GM19324 (cell line): Measurements from ENCODE around the gene HPSE2.

Experiments
- ATAC-seq: cut with Tn5 transposase; IDR thresholded peaks from one replicate; pipeline ENCODE4 v1.9.1; 2021; ENCODE audit warnings: mild to moderate bottlenecking, moderate library complexity; ENCODE audit not compliant: unreplicated experiment, low FRiP score

Gene HPSE2

GRCh38 chr10:98422182-98422581 lies 813.5 kb downstream of the HPSE2 start:
- no peak for ATAC-seq

GRCh38 chr10:98420786-98421185 lies 814.9 kb downstream of the HPSE2 start:
- no peak for ATAC-seq

DNA sequence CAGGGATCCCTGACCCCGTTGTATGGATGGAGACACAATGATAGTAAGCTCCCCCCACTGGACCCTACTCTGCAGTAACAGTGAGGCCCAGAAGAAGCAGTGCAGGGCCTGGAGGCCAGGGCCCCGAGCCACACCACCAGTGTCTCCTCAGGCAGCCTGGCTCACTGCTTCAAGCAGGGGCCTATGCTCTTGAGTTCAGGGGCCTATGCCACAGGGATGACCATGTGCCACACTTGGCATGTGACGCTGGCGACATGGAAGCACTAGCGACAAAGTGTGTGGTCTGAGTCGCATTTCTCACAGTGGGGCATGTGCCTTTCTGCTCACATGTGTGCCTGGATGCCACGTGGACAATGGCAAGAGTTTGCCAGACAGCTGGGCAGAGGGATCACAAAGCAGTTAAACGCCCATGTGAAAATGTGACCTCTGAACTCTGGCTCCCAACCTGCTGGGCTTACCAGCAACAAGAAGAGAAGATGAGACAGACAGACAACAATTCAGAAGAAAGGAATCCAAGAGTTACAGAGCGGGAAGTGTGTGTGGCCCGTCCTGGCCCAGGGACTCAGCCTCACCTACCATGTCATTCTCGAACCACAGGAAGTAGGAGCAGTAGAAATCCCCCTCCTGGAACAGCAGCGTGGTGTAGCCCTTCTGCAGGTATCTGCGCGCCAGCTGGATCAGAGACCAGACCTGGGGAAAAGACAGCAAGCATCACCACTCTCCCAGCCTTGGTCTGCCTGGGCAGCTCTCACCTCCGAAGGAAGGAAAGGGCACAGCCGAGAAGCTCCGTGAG lies 816.0 kb downstream of the HPSE2 start:
- ATAC-seq: no peak

DNA sequence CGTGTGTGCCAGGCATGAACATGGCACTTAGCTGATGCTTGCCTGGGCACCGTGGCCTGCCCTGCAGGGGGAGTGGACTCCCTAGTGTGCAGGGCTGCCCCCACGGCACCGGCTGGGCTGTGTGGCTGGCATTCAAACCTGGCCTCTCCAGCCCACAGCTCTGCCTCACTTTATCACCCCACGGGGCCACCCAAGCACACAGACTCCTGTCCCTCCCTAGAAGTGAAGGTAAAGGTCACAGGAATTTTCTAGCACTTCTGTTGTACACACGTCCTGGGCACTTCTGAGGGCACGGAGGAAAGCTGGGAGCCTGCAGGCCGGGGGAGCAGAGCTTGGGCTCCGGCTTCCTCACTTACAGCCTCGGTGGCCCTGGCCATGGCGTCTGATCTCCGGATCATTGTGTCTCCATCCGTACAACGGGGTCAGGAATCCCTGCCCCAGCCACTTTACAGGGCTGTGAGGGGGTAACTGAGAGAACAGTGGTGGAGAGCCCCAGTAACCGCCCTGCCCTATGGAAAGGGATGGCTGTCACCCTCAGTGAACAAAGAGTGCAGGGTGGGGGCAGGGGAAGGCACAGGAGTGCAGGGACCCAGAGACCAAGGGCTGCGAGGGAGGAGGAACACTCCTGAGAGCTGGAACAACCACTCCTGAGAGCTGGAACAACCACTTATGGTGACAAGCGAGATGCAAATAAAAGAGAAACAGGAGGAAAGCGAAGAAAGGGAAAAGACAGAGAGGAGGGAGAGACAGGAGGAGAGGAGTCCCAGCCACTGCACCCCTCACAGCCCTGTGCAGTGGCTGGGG lies 816.8 kb downstream of the HPSE2 start:
- no peak for ATAC-seq

DNA sequence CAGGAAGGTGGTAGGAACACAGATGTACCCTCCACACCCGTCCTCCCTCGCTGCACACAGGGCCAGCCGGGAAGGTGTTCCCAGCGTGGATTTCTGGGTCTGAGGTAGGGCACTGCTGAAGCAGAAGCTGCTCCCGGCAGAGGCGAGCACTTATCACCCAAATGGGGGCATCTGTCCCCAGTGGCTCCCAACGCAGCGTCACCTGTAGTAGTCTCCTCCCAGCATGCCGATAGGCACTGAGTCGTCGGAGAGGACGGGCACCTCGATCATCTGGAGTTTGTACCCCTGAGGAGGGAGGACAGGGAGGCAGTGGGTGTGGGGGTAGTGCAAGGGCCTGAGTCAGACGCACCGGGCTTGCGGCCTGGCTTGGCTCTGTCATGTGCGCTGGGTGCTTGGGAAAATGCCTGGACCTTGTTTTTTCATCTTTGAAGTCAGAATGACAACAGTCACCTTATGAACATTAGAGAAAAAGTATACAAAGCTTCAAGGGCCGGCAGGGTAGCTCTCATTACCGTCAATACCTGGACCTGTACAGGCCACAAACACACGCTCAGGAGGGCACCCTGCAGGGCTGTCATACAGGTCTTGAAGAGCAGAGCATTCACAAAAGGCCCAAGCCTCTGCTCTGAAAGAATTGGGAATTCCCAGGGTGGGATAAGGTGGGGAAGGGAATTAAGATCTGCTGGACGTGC lies 817.5 kb downstream of the HPSE2 start:
- no peak for ATAC-seq

- ATAC-seq: no peak
These were observed 818.1 kb downstream of the HPSE2 start for GRCh38 chr10:98417481-98417959.

GRCh38 chr10:98416606-98417388 lies 818.9 kb downstream of the HPSE2 start:
- ATAC-seq: no peak

GRCh38 chr10:98415731-98416119 lies 819.9 kb downstream of the HPSE2 start:
- no peak for ATAC-seq

GRCh38 chr10:98414932-98415730 lies 820.5 kb downstream of the HPSE2 start, which contains the start of gene PYROXD2:
Gene PYROXD2, minus strand, starts transcription at chr10:98415182. Its CDS starts 47 bp downstream, at chr10:98415135.
- no peak for ATAC-seq

- no peak for ATAC-seq
These were observed 821.1 kb downstream of the HPSE2 start for GRCh38 chr10:98414578-98414931.

DNA sequence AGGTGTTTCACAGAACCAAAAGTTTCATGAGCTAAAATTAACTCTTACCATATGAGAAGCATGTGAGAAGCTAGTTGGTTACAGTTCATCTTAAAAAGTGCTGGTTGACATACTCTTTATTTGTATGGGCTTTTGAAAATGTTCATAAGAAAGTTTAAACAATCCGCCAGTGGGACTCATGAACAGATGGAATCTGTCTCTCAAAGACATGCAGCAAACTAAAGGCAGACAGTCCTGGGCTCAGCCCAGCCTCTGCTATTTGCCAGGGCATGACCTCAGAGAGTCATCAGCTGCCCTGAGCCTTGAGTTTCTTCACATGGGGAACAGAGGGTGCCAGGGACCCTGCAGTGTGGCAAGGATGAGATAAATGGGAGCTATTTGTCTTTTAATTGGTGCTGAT lies 823.9 kb downstream of the HPSE2 start:
- no peak for ATAC-seq

- no peak for ATAC-seq
These were observed 824.5 kb downstream of the HPSE2 start for GRCh38 chr10:98411166-98411565.

DNA sequence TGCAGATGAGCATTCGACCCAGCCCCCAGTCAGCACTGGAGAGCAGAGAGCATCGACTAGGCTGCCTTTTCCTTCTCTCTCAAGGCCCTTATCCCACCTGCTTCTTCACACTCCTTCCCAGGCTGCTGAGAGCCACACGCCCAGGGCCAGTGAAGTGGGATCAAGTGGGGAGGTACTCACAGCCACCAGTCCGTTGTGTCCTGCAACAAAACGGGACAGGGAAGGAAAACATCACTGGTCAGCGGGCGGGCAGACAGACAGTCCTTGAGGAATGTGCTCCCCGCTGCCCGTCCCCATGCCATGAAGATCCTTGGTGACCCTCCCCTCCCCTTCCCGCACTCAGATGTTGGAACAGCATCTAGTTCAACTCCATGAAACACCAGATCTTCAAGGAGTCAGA lies 824.9 kb downstream of the HPSE2 start:
- no peak for ATAC-seq

GRCh38 chr10:98410135-98410743 lies 825.4 kb downstream of the HPSE2 start:
- no peak for ATAC-seq

DNA sequence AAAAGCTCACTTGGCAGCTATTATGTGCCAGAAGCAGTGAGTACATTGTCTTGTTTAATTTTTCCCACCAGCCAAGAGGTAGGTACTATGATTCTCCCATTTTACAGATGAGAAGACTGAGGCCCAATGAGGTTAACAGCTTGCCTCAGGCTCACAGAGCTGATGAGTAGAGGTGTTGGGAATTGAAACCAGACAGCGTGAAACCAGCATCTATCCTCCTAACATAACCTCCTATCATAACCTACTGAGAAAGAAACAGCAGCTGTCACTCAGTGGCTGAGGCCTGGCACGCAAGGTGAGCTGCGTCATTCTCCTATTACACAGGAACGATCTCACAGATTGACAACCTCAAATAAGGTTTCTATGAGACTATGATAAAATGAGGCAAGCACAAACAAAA lies 826.9 kb downstream of the HPSE2 start:
- ATAC-seq: no peak

GRCh38 chr10:98407744-98408241 lies 827.9 kb downstream of the HPSE2 start:
- no peak for ATAC-seq
